22Rv1 (cell line): ENCODE results near the gene CREG2.

Experiments used
- ZFX ChIP-seq: fragments of 450-650 bp; IDR thresholded peaks from 2 replicates; pipeline ENCODE4 v1.6.1; 2017; ENCODE audit warnings: antibody characterized with exemption, borderline replicate concordance
- TF ChIP-seq, protein P1 (sequence below): fragments of 450-650 bp; IDR thresholded peaks from 2 replicates; pipeline ENCODE4 v1.5.1; 2017; ENCODE audit warnings: mild to moderate bottlenecking

DNA sequence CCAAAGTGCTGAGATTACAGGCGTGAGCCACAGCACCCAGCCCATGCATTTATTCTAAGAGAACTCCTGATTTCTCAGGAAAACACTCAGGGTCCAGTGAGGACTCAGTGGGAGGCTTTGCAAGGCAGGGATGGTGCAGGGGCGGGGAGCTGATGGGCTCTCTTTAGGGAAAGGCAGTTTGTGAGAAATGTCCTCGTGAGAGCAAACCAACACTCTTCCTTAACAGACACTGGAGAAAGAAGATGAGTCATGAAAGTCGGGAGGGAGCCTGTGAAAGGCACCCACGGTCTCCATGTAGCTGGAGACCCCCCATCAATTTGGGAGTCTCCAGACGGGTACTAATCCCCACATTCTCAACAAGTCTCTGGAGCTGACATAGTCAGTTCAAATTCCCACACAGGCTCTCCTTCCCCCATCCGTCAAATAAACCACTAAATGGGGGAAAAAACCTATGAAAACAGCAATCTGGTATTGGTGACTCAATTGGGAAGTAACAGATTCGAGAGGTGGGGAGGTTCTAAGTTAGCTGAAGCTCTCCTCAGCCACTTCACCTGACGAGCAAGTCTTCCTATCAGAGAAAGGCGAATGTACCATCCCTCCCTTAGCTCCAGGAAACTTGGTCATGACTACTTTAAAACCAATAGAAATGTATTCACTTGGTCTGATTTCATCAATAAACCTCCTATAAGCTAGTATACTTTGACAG is 11.0 kb upstream of the CREG2 start:
- TF ChIP-seq ZFX = no peak
- TF ChIP-seq, protein P1, sequence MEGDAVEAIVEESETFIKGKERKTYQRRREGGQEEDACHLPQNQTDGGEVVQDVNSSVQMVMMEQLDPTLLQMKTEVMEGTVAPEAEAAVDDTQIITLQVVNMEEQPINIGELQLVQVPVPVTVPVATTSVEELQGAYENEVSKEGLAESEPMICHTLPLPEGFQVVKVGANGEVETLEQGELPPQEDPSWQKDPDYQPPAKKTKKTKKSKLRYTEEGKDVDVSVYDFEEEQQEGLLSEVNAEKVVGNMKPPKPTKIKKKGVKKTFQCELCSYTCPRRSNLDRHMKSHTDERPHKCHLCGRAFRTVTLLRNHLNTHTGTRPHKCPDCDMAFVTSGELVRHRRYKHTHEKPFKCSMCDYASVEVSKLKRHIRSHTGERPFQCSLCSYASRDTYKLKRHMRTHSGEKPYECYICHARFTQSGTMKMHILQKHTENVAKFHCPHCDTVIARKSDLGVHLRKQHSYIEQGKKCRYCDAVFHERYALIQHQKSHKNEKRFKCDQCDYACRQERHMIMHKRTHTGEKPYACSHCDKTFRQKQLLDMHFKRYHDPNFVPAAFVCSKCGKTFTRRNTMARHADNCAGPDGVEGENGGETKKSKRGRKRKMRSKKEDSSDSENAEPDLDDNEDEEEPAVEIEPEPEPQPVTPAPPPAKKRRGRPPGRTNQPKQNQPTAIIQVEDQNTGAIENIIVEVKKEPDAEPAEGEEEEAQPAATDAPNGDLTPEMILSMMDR = no peak
